GF-D8 (cell line): ENCODE measurements around the gene RGS8.

Experiments
- DNase-seq: peaks from one replicate; lab custom pipeline; 2025; lab: John Stamatoyannopoulos, UW

RGS8 gene

GRCh38 chr1:182671750-182672486 is 12.5 kb downstream of the RGS8 start:
- DNase-seq, result no peak

DNA sequence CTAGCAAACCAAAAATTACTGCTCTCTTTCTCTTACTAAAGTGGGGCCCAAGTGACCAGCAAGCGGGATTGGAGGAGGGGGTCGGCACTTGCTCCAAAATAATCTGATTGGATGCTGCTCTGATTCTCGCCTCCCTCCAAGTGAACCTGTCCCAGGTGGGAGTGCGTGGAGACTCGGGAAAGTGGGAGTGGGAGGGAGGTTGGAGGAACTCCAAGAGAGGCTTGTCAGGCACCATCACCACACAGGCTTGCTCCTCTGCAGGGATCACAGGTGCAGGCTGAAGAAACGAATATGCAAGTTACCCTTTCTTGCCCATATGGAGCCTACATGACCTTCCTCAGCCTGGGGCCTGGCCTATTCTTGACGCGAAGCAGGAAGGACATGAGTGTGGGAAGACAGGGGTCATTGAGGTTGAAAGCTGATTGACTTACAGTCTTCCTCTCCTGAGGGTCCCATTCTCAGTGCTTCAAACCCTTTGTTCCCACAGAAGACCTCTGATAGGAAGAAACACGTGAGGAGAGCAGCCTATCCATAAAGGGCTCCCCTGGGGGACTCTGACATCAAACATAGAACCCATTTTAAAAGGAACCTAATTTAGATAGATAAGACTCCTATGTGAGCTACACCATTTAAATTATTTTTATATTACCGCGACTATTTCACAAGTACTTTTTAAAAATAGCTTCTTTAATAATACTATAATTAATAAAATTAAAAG is 14.2 kb downstream of the RGS8 start:
- no peak for DNase-seq

DNA sequence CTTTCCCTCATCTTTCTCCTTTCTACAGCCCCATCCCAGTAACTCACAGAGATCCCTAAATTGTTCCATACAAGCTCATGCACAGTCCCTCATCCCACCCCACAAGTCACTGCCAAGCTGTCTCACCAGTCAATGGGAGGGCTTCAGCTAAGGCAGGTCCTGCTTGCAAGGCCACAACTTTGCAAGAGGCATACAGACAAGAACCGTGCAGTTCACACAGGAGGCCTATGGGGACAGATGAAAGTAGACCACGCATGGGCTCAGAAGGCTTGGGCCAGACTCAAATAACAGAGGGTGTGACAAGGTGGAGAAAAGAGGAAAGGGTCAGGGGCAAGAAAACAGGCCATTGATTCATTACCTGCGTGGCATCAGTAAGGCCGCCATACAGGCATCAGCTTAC is 15.1 kb downstream of the RGS8 start:
- DNase-seq, result no peak

- no peak for DNase-seq
Measured at GRCh38 chr1:182668521-182669054, 15.8 kb downstream of the RGS8 start.

DNA sequence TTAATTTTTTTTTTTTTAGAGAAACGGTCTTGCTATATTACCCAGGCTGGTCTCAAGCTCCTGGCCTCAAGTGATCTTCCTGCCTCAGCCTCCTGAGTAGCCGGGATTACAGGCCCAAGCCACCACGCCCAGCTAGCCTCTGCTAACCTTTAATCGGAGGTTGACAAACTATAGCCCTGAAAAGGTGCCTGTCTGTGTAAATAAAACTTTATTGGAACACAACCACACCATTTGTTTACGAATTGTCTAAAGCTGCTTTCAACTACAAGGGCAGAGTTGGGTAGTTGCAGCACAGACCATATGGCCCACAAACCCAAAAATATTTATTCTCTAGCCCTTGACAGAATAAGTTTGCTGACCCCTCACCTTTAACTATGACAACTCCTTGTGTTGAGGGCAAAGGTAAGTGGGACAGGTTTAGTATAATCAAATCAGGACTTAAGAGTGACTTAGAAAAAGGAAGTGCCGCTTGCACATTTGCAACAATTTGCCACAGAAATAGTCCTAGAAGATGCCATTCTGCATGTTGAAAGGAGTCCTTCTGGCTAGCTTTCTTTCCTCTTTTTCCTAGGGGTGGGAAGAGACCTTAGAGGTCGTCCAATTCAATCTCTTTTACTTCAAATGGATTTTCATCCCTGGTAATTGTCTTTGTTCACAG is 16.4 kb downstream of the RGS8 start:
- DNase-seq, result no peak

GRCh38 chr1:182666706-182667105 is 17.7 kb downstream of the RGS8 start:
- DNase-seq, result no peak

DNA sequence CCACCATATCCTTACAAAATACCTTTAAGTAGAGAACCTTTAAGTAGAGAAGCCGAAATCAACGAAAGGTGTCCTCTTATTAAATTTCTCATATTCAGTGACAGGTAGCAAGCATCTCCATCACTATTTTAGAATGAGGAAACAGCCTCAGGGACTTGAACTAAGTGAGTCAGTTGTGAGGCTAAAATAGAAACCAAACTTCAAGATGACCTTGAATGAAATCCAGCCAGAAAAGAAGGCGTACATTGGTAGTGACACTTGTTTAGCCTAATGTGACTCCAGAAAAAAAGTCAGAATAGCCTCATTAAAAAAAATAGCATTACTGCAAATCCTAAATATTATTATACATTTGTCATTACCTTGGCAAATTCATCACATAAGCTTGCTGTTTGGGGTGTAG is 20.1 kb downstream of the RGS8 start:
- DNase-seq, result no peak

GRCh38 chr1:182662956-182663355 is 21.4 kb downstream of the RGS8 start:
- DNase-seq, result no peak

DNA sequence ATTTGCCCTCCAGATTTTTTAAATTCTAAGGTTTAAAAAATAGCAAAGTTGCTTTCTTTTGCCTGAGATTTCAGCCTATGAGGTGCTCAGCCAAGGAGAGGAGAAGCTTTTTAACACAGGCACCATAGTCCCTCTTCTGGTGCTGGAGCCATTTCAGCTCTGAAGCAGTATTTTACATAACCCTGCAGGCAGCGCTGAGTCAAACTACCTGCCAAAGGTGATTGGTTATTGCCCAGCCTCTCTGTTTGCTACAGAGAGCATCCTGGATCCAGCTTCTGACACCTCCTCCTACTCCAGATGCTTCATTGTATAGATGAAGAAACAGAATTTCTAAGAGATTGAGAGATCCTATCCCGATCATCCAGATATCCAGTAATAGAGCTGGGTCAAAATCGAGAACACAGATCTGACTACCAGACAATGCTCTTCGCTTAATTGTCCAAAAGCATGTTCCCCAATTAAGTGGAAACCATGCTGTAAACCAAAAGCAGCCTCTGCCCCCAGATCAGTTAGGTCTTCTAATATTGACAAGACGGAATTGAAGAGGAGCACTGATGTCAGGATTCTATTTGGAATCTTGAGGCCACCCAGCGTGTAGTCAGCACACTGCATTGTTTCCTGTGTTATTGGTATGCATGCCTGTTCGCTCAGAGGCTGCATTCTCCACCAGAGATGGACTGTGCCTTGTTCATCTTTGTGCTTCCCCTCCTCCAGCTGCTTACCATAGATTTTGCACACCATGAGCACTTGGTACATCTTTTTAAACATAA is 22.1 kb downstream of the RGS8 start:
- DNase-seq, result no peak

- no peak for DNase-seq
Measured at GRCh38 chr1:182658055-182658454, 26.3 kb downstream of the RGS8 start.

DNA sequence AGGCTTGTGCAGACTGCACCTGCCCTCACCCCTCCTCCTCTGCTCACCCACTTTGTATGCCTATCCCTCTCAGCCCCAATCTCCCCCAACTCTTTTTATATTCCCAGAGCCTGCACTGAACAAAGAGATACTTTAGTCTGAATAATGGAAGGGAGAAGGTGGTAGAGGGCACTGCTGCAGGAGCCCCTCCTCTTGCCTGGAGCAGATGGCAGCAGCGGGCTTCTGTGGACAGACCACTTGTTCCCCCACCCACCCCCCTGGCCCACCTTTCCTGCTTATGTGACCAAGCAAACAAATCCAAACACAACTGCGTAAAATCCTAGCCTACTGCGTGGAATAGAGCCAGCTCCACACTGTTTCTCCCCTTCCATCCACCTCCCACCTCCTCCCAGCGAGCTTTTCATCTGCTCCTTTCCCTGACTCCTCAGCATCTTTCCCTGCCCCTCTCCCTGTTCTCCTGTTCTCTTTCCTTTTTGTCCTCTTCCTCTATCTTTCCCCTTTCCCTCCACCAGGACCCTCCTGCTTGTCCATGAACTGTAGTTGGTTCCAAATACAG is 27.5 kb downstream of the RGS8 start:
- no peak for DNase-seq

DNA sequence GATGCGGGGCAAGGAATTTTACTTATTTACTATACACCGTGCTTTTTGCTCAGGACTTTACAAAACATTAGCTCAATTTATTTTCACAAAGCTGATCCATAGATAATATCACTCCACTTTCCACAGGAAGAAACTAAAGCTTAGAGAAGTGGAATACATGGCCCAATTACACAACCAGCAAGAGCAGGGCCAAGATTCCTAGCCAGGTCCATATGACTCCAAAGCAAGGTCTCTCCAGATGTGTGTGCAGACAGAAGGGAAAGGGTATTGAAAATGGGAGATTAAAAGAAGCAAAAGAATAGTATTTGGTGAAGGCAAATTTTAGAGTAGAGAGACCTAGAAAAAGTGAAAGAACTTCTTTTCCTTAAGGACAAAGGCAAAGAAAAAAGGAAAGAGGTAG is 30.4 kb downstream of the RGS8 start:
- DNase-seq, result no peak

- DNase-seq, result no peak
Measured at GRCh38 chr1:182652933-182653332, 31.5 kb downstream of the RGS8 start.

- no peak for DNase-seq
Measured at GRCh38 chr1:182651339-182651724, 33.1 kb downstream of the RGS8 start.

DNA sequence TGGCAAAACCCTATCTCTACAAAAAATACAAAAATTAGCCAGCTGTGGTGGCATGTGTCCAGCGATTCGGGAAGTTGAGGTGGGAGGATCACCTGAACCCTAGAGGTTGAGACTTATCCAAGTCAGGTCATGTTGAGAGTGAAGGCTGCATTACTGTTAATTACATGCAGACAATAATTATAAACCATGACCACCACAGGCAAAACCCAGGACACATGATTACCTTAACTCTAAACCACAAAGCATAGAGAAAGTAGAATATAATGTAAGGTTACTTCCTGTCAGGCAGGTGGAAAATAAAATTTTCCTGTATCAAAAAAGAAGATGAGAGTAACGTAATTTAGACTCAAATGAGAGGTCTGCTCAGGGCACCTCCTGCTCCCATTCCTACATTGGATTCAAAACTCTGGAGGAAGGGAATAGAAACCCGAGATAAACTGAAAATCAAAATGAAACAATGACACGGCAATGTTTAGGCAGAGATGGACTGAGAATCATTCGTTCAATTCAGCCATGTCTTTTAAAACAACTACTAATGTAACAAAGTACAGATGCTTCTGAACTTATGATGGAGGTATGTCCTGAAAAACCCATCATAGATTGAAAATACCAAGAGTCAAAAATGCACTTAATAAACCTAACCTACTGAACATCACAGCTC is 33.6 kb downstream of the RGS8 start:
- DNase-seq, result no peak

GRCh38 chr1:182649041-182649440 is 35.3 kb downstream of the RGS8 start:
- no peak for DNase-seq

DNA sequence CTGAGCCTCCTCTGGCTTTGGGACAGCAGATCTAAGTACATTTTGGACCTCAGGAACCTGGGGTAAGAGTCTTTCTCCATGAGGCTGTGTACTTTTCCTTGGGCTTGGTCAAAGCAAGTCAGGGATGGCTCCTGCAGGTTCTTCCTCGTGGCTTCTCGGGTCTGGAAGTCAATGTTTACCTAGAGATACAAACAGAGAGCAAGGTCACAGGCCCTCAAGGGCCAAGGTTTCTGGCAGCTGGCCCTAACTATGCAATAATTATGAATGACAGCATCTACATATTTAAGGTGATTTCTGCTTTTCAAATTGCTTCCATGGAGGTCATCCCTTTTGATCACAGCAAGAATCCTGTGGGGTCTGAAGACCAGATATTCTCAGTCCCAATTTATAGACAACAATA is 37.6 kb downstream of the RGS8 start:
- DNase-seq, result no peak

DNA sequence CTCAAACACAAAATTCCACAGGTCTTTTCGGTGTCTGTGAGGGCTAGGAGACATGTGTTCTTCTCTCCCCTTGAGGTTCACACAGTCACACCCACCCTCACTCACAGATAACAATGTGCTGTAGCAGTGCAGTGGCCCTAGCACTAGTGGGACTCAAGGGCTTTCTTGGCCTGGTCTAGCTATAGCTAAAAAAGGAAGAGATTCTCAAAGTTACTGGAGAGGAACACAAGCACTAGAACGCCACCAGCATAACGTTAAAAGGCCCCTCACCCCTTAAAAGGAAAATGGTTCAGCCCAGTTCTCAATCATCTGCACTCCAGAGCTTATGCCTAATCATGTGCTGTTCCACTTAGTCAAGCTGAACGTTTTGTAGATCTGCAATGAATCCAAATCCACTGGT is 39.5 kb downstream of the RGS8 start:
- DNase-seq, result no peak

GRCh38 chr1:182643699-182644098 is 40.7 kb downstream of the RGS8 start:
- DNase-seq, result no peak

- no peak for DNase-seq
Measured at GRCh38 chr1:182642461-182642860, 41.9 kb downstream of the RGS8 start.

DNA sequence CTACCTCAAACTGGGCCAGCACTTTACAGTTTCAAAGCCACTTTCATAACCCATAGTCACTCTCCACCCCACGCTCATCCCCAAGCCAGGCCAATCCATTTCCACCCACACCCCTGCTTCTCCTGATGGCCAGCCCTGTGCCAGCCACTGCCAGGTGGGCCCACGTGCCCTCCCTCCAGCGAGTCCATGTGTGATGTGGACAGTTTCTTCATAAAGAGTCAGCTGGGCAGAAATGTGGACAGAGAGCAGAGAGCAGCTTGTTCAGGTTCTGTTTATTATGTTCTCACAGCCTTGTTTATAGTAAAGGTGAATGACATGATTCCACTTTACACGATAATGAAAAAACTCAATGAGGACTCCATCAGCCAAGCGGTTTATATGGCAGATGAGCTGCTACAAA is 42.8 kb downstream of the RGS8 start:
- no peak for DNase-seq
